Mesendoderm (in vitro differentiated cells): ENCODE measurements around the gene ZNF529.

Source experiments
- DNase-seq: peaks from one replicate; pipeline ENCODE4 v3.0.0; 2013
- H2AK5ac ChIP-seq: 2 replicates; pipeline ENCODE4 v1.6.1; 2013; ENCODE audit warnings: low read length, inconsistent platforms
- H2BK120ac ChIP-seq: 2 replicates; pipeline ENCODE4 v1.6.1; 2013; ENCODE audit warnings: low read depth, mild to moderate bottlenecking, low read length, moderate library complexity, mixed read lengths
- H2BK15ac ChIP-seq: replicated peaks from 2 replicates; pipeline ENCODE4 v1.6.1; 2013; ENCODE audit warnings: low read depth, mild to moderate bottlenecking, moderate library complexity
- H2BK5ac ChIP-seq: 2 replicates; pipeline ENCODE4 v1.6.1; 2013; ENCODE audit warnings: low read length, inconsistent platforms
- H3K18ac ChIP-seq: 2 replicates; pipeline ENCODE4 v1.6.1; 2013; ENCODE audit warnings: mild to moderate bottlenecking, low read length, mixed read lengths
- H3K23ac ChIP-seq: one replicate; pipeline ENCODE4 v1.6.1; 2013; ENCODE audit warnings: low read length
- H3K27ac ChIP-seq: 2 replicates; pipeline ENCODE4 v1.5.1; 2013; ENCODE audit warnings: low read depth, mild to moderate bottlenecking, inconsistent platforms, low read length, moderate library complexity
- H3K27me3 ChIP-seq: 2 replicates; pipeline ENCODE4 v1.6.1; 2013; ENCODE audit warnings: low read length, control low read depth, mild to moderate bottlenecking, inconsistent platforms; ENCODE audit not compliant: insufficient read depth, poor library complexity
- H3K36me3 ChIP-seq: 2 replicates; pipeline ENCODE4 v1.6.1; 2013; ENCODE audit warnings: low read length, inconsistent platforms; ENCODE audit not compliant: control insufficient read depth, insufficient read depth
- H3K4ac ChIP-seq: one replicate; pipeline ENCODE4 v1.6.1; 2013; ENCODE audit warnings: low read depth, mild to moderate bottlenecking, low read length, moderate library complexity
- H3K4me1 ChIP-seq: 2 replicates; pipeline ENCODE4 v1.6.1; 2013; ENCODE audit warnings: low read depth, low read length, inconsistent platforms; ENCODE audit not compliant: control insufficient read depth
- H3K4me2 ChIP-seq: 2 replicates; pipeline ENCODE4 v1.6.1; 2013; ENCODE audit warnings: low read length
- H3K4me3 ChIP-seq: 2 replicates; pipeline ENCODE4 v1.5.1; 2013; ENCODE audit warnings: mild to moderate bottlenecking, low read length
- H3K56ac ChIP-seq: one replicate; pipeline ENCODE4 v1.6.1; 2013; ENCODE audit warnings: low read length
- H3K79me1 ChIP-seq: 2 replicates; pipeline ENCODE4 v1.6.1; 2013; ENCODE audit warnings: low read length, inconsistent platforms
- H3K79me2 ChIP-seq: 2 replicates; pipeline ENCODE4 v1.6.1; 2013; ENCODE audit warnings: mild to moderate bottlenecking, low read length; ENCODE audit not compliant: control insufficient read depth, insufficient read depth
- H3K9ac ChIP-seq: 2 replicates; pipeline ENCODE4 v1.6.1; 2013; ENCODE audit warnings: low read length, inconsistent platforms
- H4K5ac ChIP-seq: one replicate; pipeline ENCODE4 v1.6.1; 2013; ENCODE audit warnings: low read length
- H4K8ac ChIP-seq: one replicate; pipeline ENCODE4 v1.6.1; 2013; ENCODE audit warnings: low read depth, mild to moderate bottlenecking, control low read depth, low read length, moderate library complexity
- WGBS: extraction: QIAGEN DNeasy Blood & Tissue Kit; methylation state at CpG from one replicate; pipeline ENCODE4 v1.1.7; 2013; ENCODE audit warnings: low lambda C conversion rate, missing lambda C conversion rate; ENCODE audit not compliant: insufficient coverage; ENCODE audit errors: extremely low coverage; 5-methylcytosine and 5-hydroxymethylcytosine counted together

ZNF529 gene

DNA sequence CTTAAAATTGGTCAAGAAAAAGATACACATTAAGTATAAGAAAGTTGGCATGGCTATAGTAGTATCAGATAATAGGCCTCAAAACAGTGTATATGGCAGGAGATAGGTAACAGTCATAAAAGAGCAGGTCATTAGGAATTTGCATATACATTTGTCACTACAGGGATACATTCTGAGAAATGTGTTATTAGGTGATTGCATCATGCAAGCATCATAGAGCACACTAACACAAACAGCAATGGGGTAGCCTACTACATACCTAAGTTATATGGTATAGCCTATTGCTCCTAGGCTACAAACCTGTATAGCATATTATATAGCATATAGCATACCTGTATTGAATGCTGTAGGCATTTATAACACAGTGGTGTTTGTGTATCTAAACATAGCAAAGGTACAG lies 6.2 kb upstream of the ZNF529 start:
- peaks cover 5% of the 10 kb centered on the region for H3K79me2 ChIP-seq
- no peak overlapping the region for H2AK5ac ChIP-seq
- no peak overlapping the region for H3K4me2 ChIP-seq
- H3K4me1 ChIP-seq: no peaks in the 10 kb centered on the region
- no peak overlapping the region for H4K8ac ChIP-seq
- H3K56ac ChIP-seq: no peak overlapping the region
- peaks cover 1% of the 10 kb centered on the region for H3K36me3 ChIP-seq
- H3K27ac ChIP-seq: no peak overlapping the region
- no peak for DNase-seq
- no peak overlapping the region for H3K4ac ChIP-seq
- no peaks in the 10 kb centered on the region for H3K27me3 ChIP-seq
- no peak overlapping the region for H3K23ac ChIP-seq
- no peak overlapping the region for H3K9ac ChIP-seq
- H2BK5ac ChIP-seq: no peak overlapping the region
- no peak overlapping the region for H3K18ac ChIP-seq
- H4K5ac ChIP-seq: no peak overlapping the region
- H3K79me1 ChIP-seq: peaks cover 1% of the 10 kb centered on the region
- no peak overlapping the region for H2BK120ac ChIP-seq
- no peak overlapping the region for H3K4me3 ChIP-seq
- no peak overlapping the region for H2BK15ac ChIP-seq

DNA sequence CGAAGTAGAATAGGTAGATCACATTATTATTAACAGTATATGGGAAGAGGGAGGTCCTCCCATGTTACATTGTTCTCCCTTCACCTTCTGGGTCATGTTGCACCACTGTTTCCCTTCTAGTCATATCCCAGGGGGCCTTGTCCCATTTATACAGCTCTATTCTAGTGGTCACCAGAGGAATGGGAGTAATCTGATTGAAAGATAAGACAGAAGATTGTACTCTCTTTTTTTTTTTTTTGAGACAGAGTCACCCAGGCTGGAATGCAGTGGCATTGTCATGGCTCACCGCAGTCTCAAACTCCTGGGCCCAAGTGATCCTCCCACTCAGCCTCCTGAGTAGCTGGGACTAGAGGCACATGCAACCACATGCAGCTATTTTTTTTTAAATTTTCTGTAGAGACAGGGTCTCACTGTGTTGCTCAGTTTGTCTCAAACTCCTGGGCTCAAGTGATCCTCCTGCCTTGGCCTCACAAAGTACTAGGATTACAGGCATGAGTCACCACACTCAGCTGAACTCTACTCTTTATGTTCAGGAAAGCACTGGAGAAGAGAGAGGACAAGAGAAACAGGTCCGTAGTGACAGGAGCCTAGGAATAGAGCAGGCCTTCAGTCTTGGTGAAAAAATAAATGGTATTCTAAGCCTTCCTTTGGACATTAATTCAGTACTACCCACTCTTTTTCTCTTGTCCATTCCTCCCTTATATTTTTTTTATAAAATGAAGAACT lies 4.3 kb upstream of the ZNF529 start:
- peaks cover 1% of the 10 kb centered on the region for H3K36me3 ChIP-seq
- no peak overlapping the region for H4K5ac ChIP-seq
- H3K23ac ChIP-seq: no peak overlapping the region
- H3K9ac ChIP-seq: no peak overlapping the region
- H3K4ac ChIP-seq: no peak overlapping the region
- H2BK5ac ChIP-seq: no peak overlapping the region
- peaks cover 6% of the 10 kb centered on the region for H3K79me1 ChIP-seq
- H3K56ac ChIP-seq: no peak overlapping the region
- H2BK15ac ChIP-seq: no peak overlapping the region
- H3K79me2 ChIP-seq: peaks cover 13% of the 10 kb centered on the region
- no peaks in the 10 kb centered on the region for H3K27me3 ChIP-seq
- H2BK120ac ChIP-seq: no peak overlapping the region
- WGBS: no CpG with 5 or more reads among the region's 3 CpGs
- no peak overlapping the region for H3K4me2 ChIP-seq
- no peak overlapping the region for H3K18ac ChIP-seq
- H3K4me3 ChIP-seq: no peak overlapping the region
- no peak overlapping the region for H2AK5ac ChIP-seq
- no peaks in the 10 kb centered on the region for H3K4me1 ChIP-seq
- H3K27ac ChIP-seq: peak overlapping the region; percentile 37
- no peak overlapping the region for H4K8ac ChIP-seq
- DNase-seq: peak; percentile 73

DNA sequence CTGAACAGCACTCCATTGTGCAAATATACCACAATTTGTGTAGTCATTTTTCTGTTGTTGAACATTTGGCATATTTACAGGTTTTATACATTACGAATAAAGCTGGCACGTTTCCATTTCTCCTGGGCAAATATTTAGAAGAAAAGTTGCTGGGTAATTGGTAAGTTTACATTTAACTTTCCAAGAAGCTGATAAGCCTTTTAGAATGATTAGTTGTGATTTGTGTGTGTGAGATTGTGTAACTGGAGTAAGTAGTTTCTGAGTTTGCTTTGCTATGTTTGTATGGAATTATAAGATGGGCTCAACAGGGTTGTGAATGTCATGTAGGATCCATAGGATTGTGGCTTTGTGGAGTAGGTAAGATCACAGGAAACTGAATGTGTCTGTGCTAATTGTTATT lies 1.6 kb upstream of the ZNF529 start:
- Histone ChIP-seq H3K79me1 (peaks cover 12% of the 10 kb centered on the region), H3K79me2 (peaks cover 22% of the 10 kb centered on the region), H3K36me3 (peaks cover 1% of the 10 kb centered on the region), H4K8ac (no peak overlapping the region), H2BK120ac (no peak overlapping the region), H3K4me1 (no peaks in the 10 kb centered on the region), H3K4ac (no peak overlapping the region), H3K9ac (no peak overlapping the region), H2BK15ac (no peak overlapping the region), H3K18ac (no peak overlapping the region), H3K27me3 (no peaks in the 10 kb centered on the region), H3K4me2 (no peak overlapping the region), H3K27ac (no peak overlapping the region), H3K4me3 (no peak overlapping the region), H4K5ac (no peak overlapping the region), H3K56ac (no peak overlapping the region), H3K23ac (no peak overlapping the region), H2AK5ac (no peak overlapping the region), H2BK5ac (no peak overlapping the region)
- WGBS: no CpG with 5 or more reads among the region's 2 CpGs
- no peak for DNase-seq

DNA sequence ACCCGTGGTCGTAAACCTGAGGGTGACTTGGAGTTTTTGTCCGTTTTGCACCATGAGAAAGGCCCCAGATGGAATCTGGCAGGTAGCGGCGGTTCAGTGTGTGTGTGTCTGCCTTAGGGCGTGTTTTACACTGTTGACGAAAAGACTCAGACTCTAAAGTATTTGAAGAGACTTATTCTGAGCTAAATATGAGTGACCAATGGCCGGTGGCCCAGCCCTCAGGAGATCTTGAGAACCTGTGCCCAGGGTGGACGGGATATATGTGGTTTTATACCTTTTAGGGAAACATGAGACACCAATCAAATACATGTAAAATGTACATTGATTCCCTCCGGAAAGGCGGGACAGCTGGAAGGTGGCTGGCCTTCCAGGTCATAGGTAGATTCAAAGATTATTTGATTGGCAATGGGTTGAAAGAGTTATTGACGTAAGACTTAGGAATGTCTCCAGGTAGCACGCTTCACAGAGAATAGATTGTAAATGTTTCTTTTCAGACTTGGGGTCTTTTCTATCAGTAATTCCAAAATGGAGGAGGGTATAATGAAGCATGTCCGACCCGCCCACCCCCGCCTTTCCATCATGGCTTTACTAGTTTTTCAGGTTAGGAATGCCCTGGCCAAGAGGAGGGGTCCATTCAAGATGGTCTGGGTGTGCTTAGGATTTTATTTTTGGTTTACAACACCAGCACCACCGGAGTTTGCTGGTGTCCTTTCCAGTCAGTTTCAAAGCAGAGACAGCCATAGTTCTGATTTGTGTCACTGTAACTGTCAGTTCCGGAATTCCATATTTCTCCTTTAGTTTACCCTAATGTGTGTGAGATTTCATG lies 1.0 kb upstream of the ZNF529 start:
- peak; percentile 14 for DNase-seq
- no peak overlapping the region for H4K8ac ChIP-seq
- H3K56ac ChIP-seq: peak overlapping the region; percentile 98
- WGBS: no CpG with 5 or more reads among the region's 18 CpGs
- no peak overlapping the region for H2BK120ac ChIP-seq
- H3K79me1 ChIP-seq: peaks cover 14% of the 10 kb centered on the region
- peak overlapping the region; percentile 22 for H3K4ac ChIP-seq
- peak overlapping the region; percentile 75 for H3K4me2 ChIP-seq
- H2BK5ac ChIP-seq: peak overlapping the region; percentile 41
- no peak overlapping the region for H2AK5ac ChIP-seq
- H3K27ac ChIP-seq: peak overlapping the region; percentile 49
- H3K23ac ChIP-seq: no peak overlapping the region
- no peaks in the 10 kb centered on the region for H3K4me1 ChIP-seq
- peak overlapping the region; percentile 96 for H3K9ac ChIP-seq
- H3K36me3 ChIP-seq: no peaks in the 10 kb centered on the region
- peaks cover 22% of the 10 kb centered on the region for H3K79me2 ChIP-seq
- H3K4me3 ChIP-seq: peak overlapping the region; percentile 91
- H4K5ac ChIP-seq: no peak overlapping the region
- peak overlapping the region; percentile 55 for H3K18ac ChIP-seq
- H2BK15ac ChIP-seq: no peak overlapping the region
- no peaks in the 10 kb centered on the region for H3K27me3 ChIP-seq

DNA sequence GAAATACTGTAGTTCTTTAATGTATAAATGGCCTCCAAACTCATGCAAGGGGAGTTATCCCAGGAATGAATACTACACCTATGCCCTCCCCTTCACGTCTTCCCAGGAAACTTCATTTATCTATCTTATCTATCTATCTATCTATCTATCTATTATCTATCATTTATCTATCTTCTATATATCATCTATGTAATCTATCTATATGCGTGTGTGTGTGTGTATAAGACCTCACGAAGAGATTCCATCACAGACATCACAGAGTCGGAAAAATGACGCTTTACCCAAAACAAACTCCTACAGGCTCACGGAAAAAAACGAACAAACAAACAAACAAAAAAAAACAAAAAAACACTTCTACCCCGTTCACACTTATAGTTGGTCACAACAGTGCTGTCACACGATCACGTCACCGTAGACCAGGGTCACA lies 486 bp downstream of the ZNF529 start:
- Histone ChIP-seq H3K4me3 (peak overlapping the region; percentile 67), H3K56ac (peak overlapping the region; percentile 87), H3K4me2 (peak overlapping the region; percentile 57), H3K27me3 (no peaks in the 10 kb centered on the region), H3K27ac (no peak overlapping the region), H3K4me1 (no peaks in the 10 kb centered on the region), H2BK5ac (no peak overlapping the region), H3K79me2 (peaks cover 22% of the 10 kb centered on the region), H2AK5ac (no peak overlapping the region), H3K79me1 (peaks cover 14% of the 10 kb centered on the region), H3K23ac (no peak overlapping the region), H4K5ac (no peak overlapping the region), H2BK120ac (no peak overlapping the region), H2BK15ac (no peak overlapping the region), H3K18ac (no peak overlapping the region), H3K36me3 (no peaks in the 10 kb centered on the region), H3K4ac (no peak overlapping the region), H3K9ac (peak overlapping the region; percentile 75), H4K8ac (no peak overlapping the region)
- no CpG with 5 or more reads among the region's 11 CpGs for WGBS
- DNase-seq: no peak
